Sigmoid colon (tissue), 3 donors: ENCODE measurements around the gene LRRC7.

ENCODE experiments used
- CTCF ChIP-seq, 4 experiments: fragments of 450-650 bp in 3 of 4; fragments of 200-600 bp in 1 of 4; IDR thresholded peaks; one replicate each; pipeline ENCODE4 v1.5.1; 2016 to 2019; ENCODE audit warnings: antibody characterized with exemption in 4 of 4, mild to moderate bottlenecking in 3 of 4, moderate library complexity in 2 of 4
- POLR2A ChIP-seq, 2 donors: fragments of 450-650 bp; IDR thresholded peaks; one replicate each; pipeline ENCODE4 v1.6.1; 2016; ENCODE audit warnings: antibody characterized with exemption in 2 of 2, mild to moderate bottlenecking in 2 of 2, moderate library complexity in 2 of 2

GRCh38 chr1:69527273-69527672 is 40.4 kb upstream of the LRRC7 start:
- TF ChIP-seq POLR2A (IDR thresholded peaks at IDR 0.05) (no peak), CTCF (IDR thresholded peaks at IDR 0.05) (no peak)
